ENCODE results near the gene DEDD.

DEDD gene

DNA sequence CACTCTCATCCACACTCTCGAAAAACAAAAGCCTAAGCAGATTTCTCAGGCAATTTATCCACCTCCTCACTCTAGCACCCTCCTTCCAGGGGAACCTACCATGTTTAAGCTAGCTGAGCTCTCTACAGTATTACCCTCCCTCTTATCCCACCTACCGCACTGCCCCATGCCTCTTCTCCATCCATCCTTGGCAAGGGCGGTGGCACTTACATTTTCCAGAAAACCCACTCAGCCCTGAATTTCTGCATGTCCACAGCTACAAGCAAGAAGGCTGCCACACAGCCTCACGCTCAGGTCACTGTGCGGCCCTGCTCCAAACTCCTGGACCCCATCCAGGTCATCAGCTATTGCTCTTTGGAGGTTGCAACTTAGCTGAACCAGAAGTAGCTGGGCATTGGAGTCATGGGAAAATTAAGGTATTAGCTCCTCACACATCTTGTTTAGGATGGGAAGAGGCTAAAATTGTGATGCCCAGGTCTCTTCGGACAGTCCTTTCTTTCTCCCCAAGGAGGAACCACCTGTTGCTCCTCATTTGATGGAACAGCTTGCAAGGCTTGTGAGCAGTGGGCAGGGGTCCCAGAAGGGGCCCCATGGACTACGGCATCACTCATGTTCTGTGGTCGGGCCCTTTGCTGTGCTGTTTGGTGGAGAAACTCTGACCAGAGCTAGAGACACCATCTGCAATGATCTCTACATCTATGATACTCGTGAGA, 33.2 kb downstream of the DEDD start:
- TF ChIP-seq GATA3 (IDR thresholded peaks at IDR 0.05; ENCODE audit: low read depth, low read length) (no peak), GATA2 (IDR thresholded peaks at IDR 0.05; ENCODE audit: low read depth, low read length) (no peak)

DNA sequence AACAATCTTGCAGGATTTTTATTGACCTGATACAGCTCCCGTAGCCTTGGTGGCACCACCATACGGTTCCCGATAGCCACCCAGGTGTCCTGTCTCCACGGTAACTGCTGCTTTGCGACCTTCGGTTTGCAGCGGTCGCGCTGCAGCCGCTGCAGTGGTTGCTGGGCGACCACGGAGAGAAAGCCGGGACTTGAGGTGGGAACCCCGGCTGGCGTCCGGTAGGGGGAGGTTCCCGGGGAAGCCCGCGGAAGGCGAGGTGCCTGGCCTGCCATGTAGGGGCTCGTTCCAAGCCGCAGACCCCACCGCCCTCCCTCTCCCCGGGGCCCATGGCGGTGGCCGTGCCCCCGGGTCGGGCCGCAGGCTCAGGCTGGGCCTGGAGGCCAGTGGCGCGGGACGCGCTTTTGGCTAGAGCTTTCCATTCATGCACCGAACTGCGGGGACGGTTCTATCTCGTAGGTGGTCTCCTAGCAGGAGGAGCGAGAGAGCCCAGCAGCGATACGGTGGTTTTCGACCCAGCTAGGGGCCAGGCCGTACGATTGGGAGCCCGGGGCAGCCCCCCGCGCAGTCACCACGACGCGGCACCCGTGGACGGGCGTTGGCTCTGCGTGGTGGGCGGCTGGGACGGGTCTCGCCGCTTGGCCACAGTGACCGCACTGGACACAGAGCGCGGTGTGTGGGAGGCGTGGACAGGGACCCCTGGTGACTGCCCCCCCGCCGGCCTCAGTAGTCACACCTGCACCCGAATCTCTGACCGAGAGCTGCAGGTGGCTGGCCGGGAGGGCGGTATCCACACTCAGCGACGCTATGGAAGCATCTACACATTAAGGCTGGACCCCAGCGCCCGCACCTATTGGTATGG, 34.0 kb downstream of the DEDD start, which contains the start of gene KLHDC9:
Gene KLHDC9 (plus strand): TSS at position 152 of the 859 bp plus-strand sequence. CDS start 175 bp downstream, at position 327.
- TF ChIP-seq GATA3 (IDR thresholded peaks at IDR 0.05; ENCODE audit: low read depth, low read length): no peak
- no peak for TF ChIP-seq GATA2 (IDR thresholded peaks at IDR 0.05; ENCODE audit: low read depth, low read length)

DNA sequence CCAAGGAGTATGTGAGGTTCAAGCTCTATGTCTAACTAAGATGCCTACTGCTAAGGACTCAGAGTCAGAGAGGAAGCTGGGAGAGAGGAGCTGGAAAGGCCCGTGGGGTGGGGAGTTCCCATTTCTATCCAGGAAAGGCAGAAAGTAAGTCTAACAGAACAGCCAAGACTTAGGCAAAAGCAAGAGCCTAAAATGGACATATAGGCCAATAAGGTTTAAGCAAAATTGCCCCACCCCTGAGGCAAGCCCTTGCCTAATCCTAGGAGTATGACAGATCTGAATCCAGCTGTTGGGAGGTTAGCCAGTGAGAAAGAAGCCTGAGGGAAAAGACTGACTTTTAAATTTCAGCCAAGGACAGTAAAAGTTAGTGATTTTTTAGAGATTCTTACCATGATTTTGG, 35.9 kb downstream of the DEDD start:
- TF ChIP-seq GATA2 (IDR thresholded peaks at IDR 0.05; ENCODE audit: low read depth, low read length): no peak

DNA sequence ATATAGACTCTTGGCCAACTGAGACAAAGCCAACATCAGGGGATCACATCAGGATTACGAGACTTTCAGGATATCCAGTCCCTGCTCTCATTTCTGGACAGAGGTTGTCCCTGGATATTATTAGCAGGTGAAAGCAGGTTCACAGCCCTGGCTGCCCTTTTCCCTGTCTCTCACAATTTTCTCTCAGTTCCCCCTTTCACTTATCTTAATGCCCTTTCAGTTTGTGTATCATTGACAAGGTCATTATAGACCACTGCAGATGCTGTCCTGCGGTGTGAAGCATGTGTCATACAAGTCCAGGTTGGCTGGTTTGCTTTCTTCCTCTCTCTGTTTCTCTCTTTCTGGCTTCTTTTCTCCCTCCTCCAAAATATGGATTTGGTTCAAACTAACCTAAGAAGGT, 36.5 kb downstream of the DEDD start:
- no peak for TF ChIP-seq GATA2 (IDR thresholded peaks at IDR 0.05; ENCODE audit: low read depth, low read length)
- TF ChIP-seq GATA3 (IDR thresholded peaks at IDR 0.05; ENCODE audit: low read depth, low read length): no peak

DNA sequence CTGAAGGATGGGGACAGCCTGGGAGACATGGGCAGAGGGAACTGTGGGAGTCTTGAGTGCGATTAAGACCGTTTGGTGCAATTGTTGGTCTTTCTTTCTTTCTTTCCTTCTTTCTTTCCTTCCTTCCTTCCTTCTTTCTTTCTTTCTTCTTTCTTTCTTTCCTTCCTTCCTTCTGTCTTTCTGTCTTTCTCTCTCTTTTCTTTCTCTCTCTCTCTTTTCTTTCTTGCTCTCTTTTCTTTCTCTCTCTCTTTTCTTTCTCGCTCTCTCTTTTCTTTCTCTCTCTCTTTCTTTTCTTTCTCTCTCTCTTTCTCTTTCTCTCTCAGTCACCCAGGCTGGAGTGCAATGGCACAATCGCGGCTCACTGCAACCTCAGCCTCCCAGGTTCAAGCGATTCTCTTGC, 37.2 kb downstream of the DEDD start:
- TF ChIP-seq GATA2 (IDR thresholded peaks at IDR 0.05; ENCODE audit: low read depth, low read length): no peak
- TF ChIP-seq GATA3 (IDR thresholded peaks at IDR 0.05; ENCODE audit: low read depth, low read length): no peak

DNA sequence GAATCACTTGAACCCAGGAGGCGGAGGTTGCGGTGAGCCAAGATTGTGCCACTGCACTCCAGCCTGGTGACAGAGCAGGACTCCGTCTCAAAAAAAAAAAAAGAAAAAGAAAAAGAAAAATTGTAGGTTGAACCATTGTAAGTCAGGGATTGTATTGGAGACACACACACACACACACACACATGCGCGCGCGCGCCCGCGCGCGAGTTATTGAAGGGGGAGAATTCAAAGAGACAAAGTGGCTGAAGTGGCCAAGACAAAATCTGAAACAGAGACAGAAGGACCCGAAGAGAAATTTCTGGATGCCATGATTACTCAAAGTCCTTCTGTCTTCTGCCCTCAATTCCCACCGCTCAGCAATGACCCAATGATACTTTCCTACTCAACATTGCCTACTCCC, 38.0 kb downstream of the DEDD start:
- TF ChIP-seq GATA2 (IDR thresholded peaks at IDR 0.05; ENCODE audit: low read depth, low read length) (no peak), GATA3 (IDR thresholded peaks at IDR 0.05; ENCODE audit: low read depth, low read length) (no peak)

DNA sequence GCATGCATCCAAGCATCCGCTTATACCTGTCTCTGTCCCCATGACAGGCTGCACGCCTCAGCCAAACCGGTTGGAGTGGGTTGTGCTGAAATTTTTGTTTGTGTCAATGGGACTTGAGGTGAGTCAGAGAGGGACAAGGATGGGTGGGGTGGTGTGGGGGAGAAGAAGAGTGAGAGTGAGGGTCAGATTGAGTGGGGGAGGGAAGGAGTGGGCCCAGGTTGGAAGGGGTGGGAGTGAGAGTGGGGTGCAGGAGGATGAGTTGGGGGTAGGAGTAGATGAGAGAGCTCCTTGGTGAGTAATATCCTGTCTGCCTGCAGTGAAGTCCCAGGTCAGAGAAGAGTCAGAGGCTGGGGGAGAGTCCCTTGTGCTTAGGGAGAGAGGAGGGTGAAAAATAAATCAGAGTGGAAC, 39.8 kb downstream of the DEDD start:
- TF ChIP-seq GATA2 (IDR thresholded peaks at IDR 0.05; ENCODE audit: low read depth, low read length): no peak

DNA sequence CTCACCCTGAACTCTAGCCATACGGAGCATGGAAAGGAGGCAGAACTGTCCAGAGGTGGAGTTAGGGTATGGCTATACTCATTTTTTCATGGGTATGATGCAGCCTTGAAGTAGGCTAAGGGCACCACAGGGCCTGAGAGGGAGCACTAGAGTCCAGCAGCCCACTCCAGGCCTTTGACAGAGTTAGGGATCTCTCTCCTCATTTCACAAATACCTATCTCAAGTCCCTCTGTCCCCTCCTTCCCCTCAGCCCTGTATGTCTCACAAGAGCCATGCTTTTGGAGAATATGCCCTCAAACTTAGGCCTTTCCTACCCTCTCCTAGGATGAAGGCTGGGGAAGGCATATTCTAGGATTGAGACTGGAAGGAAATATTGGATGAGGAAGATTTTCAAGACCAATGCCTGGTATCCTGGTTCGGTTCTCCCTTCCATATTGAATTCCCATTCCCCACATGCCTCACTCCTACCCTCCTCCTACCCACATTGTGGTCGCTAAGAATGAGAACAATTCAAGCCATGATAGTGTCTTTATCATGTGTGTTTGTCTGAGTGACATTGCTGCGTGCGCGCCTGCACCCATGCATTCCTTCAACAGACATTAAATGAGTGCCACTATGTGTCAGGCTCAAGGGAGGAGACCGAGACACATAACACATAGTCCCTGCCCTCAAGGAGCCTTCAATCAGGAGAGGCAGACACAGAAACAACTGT, 40.5 kb downstream of the DEDD start:
- TF ChIP-seq GATA2 (IDR thresholded peaks at IDR 0.05; ENCODE audit: low read depth, low read length): no peak
- no peak for TF ChIP-seq GATA3 (IDR thresholded peaks at IDR 0.05; ENCODE audit: low read depth, low read length)

DNA sequence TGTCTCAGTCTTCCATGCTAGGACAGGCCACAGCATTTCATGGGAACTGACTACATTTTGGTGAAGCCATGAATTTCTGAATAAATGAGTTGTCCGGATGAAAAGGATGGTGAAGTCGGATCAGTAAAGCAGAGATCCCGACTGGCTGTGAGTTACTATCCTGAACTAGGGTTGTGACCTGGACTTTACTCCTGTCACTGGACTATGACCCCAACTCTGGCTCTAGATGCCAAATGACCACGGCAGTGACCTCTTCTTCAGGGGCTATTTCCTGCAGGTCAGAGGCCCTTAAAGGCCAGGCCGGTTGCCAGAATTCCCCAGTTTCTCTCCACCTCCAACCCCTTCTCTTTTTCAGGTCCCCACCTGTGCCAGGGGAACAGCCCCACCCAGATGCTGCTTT, 41.4 kb downstream of the DEDD start:
- TF ChIP-seq GATA3 (IDR thresholded peaks at IDR 0.05; ENCODE audit: low read depth, low read length) (no peak), GATA2 (IDR thresholded peaks at IDR 0.05; ENCODE audit: low read depth, low read length) (no peak)

DNA sequence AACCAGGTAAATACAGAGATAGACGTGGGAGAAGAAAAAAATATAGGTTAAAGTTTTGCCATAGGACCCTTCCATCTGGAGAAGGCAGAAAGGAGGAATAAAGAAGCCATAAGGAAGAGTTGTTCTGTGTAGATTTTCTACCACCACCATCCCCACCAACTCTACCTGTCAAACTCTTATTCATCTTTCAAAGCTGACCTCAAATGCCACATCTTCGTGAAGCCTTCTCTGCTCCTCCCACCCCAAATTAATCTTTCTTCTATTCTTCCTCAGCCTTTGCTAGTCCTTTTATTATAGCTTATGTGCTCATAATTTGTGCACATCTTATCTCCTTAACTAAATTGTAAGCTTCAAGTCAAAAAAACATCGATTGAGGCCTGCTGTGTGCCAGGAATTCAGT, 41.9 kb downstream of the DEDD start:
- TF ChIP-seq GATA3 (IDR thresholded peaks at IDR 0.05; ENCODE audit: low read depth, low read length) (no peak), GATA2 (IDR thresholded peaks at IDR 0.05; ENCODE audit: low read depth, low read length) (no peak)

DNA sequence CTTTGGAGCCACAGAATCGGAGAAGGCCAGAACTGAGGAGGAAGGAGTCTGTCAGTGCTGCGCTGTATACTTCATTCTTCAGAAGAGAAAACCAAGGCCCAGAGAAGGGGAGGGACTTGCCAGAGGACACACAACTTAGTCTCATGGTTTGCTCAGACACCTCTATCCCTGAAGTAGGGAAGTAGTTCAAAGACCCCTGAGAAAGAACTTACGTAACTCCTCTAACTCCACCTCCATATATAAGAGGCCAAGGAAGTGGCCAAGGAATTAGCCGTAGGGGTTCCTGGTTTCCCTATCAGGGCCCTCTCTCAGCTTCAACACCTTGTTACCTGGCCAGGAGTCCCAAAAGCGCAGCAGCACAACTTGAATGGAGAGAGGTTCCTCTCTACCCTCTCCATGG, 42.5 kb downstream of the DEDD start:
- no peak for TF ChIP-seq GATA2 (IDR thresholded peaks at IDR 0.05; ENCODE audit: low read depth, low read length)
- TF ChIP-seq GATA3 (IDR thresholded peaks at IDR 0.05; ENCODE audit: low read depth, low read length): no peak

DNA sequence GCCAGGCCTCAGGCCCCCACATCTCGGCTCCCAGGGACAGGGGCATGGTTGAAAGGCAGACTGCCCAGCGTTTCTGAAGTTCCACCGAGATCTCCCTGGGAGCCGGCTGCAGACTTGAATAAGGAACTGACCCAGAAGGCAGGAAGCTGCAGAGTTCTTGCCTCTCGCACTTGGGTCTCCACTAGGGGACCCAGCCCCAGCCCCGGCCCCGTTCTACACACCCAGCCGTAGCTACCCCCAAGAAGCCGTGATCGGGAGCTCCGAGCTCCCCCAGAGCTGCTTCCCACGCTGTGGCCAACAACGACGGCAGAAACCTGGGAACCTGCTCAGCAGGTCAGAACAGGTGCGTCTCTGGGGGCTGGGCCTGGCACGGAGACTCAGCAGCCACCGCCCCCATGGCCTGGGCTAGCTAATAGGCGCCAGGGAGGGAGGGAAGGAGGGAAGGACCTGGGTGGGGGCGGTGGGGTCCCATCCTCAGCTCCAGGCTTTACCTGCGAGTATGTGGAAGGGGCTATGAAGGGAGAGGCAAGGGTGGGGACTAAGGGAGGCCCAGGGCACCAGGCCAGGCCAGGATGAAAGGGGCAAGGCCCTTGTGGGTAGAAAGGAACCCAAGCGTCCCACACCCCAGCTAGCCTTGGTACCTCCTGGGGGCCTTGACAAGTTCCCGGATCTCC, 43.1 kb downstream of the DEDD start, which contains the start of gene NECTIN4:
Gene NECTIN4 (minus strand): TSS at position 308 of the 674 bp plus-strand sequence. CDS start 262 bp downstream, at position 46.
- TF ChIP-seq GATA3 (IDR thresholded peaks at IDR 0.05; ENCODE audit: low read depth, low read length): no peak
- TF ChIP-seq GATA2 (IDR thresholded peaks at IDR 0.05; ENCODE audit: low read depth, low read length): no peak

DNA sequence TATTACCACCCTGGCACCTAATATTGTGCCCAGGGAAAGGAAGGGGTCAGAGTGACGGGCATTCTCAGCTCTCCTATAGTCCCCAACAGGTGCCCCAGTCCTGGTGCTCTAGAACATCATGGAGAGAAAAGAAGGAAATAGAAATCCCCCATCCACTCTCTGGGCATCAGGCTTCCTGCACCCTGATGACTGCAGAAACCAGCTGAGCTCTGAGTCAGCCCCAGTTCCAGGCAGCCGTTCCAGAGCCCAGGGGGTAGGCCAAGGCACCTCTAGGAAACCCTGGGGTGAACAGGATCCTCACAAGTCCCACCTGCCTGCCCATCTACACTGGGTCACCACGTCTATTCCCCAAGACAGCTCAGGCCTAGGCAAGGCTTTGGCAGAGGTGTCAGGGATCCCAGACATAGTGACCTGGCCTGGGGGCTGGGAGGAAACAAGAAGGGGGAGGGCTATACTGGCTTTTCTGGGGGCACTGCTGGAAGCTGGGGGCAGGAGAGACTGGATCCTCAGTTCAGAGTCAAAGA, 43.8 kb downstream of the DEDD start:
- TF ChIP-seq GATA3 (IDR thresholded peaks at IDR 0.05; ENCODE audit: low read depth, low read length) (no peak), GATA2 (IDR thresholded peaks at IDR 0.05; ENCODE audit: low read depth, low read length) (no peak)

DNA sequence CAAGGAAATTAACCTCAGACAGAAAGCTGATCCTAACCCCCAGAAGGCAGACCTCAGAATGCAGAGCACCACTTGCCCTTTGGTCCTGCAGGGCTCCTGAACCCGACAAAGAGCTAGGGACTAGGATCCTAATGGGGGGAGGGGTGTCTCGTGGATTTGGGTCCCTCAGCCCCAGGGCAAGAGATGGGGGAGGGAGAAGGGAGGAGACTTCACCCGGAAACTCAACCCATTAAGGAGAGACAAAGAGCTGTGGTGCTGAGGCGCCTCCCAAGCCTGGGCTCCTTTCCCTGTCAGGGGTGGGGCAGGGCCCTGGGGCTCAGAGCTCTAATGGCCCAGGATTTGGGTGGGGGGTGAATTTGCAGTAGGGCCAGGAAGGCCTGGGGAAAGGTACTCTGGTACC, 46.0 kb downstream of the DEDD start:
- no peak for TF ChIP-seq GATA3 (IDR thresholded peaks at IDR 0.05; ENCODE audit: low read depth, low read length)
- TF ChIP-seq GATA2 (IDR thresholded peaks at IDR 0.05; ENCODE audit: low read depth, low read length): no peak
